ENCODE data around the gene TMEM270.

TMEM270 gene

GRCh38 chr7:73885975-73886798, 25.2 kb downstream of the TMEM270 start:
- no peak for DNase-seq (ENCODE audit: low read depth in 2 of 2)

GRCh38 chr7:73887762-73888161, 26.8 kb downstream of the TMEM270 start:
- DNase-seq (ENCODE audit: low read depth in 2 of 2): no peak

GRCh38 chr7:73888959-73889358, 28.0 kb downstream of the TMEM270 start:
- DNase-seq (ENCODE audit: low read depth in 2 of 2): no peak

GRCh38 chr7:73890555-73891147, 29.7 kb downstream of the TMEM270 start:
- no peak for DNase-seq (ENCODE audit: low read depth in 2 of 2)

GRCh38 chr7:73891178-73891885, 30.4 kb downstream of the TMEM270 start:
- no peak for DNase-seq (ENCODE audit: low read depth in 2 of 2)

- no peak for DNase-seq (ENCODE audit: low read depth in 2 of 2)
Observed at GRCh38 chr7:73892003-73892999, 31.3 kb downstream of the TMEM270 start.

- no peak for DNase-seq (ENCODE audit: low read depth in 2 of 2)
Observed at GRCh38 chr7:73893342-73894101, 32.6 kb downstream of the TMEM270 start.

GRCh38 chr7:73894166-73894565, 33.2 kb downstream of the TMEM270 start:
- DNase-seq (ENCODE audit: low read depth in 2 of 2): no peak

- DNase-seq (ENCODE audit: low read depth in 2 of 2): no peak
Observed at GRCh38 chr7:73894733-73895551, 34.0 kb downstream of the TMEM270 start.

GRCh38 chr7:73895626-73896025, 34.7 kb downstream of the TMEM270 start:
- DNase-seq (ENCODE audit: low read depth in 2 of 2): no peak

GRCh38 chr7:73896454-73896853, 35.5 kb downstream of the TMEM270 start:
- DNase-seq (ENCODE audit: low read depth in 2 of 2): no peak

- DNase-seq (ENCODE audit: low read depth in 2 of 2): no peak
Observed at GRCh38 chr7:73899731-73900142, 38.8 kb downstream of the TMEM270 start.

- DNase-seq (ENCODE audit: low read depth in 2 of 2): no peak
Observed at GRCh38 chr7:73900286-73900685, 39.3 kb downstream of the TMEM270 start.

- DNase-seq (ENCODE audit: low read depth in 2 of 2): no peak
Observed at GRCh38 chr7:73901231-73901822, 40.4 kb downstream of the TMEM270 start.

- DNase-seq (ENCODE audit: low read depth in 2 of 2): no peak
Observed at GRCh38 chr7:73901823-73902597, 41.1 kb downstream of the TMEM270 start.

- DNase-seq (ENCODE audit: low read depth in 2 of 2): no peak
Observed at GRCh38 chr7:73903321-73904218, 42.6 kb downstream of the TMEM270 start.

Measured in stimulated activated CD4-positive, alpha-beta T cell treated with anti-CD3 and anti-CD28 coated beads, Interleukin-15, amount 100 ng/mL, for 48 hours (primary cell).